ENCODE results near the gene LAMTOR1. TPM values are rescaled to one million over a fixed set of nuclear protein-coding genes. Genes with fewer than 3 reads are reported as not detected.

The LAMTOR1 gene
- total RNA-seq, 1 donor, result 99.0 TPM

DNA sequence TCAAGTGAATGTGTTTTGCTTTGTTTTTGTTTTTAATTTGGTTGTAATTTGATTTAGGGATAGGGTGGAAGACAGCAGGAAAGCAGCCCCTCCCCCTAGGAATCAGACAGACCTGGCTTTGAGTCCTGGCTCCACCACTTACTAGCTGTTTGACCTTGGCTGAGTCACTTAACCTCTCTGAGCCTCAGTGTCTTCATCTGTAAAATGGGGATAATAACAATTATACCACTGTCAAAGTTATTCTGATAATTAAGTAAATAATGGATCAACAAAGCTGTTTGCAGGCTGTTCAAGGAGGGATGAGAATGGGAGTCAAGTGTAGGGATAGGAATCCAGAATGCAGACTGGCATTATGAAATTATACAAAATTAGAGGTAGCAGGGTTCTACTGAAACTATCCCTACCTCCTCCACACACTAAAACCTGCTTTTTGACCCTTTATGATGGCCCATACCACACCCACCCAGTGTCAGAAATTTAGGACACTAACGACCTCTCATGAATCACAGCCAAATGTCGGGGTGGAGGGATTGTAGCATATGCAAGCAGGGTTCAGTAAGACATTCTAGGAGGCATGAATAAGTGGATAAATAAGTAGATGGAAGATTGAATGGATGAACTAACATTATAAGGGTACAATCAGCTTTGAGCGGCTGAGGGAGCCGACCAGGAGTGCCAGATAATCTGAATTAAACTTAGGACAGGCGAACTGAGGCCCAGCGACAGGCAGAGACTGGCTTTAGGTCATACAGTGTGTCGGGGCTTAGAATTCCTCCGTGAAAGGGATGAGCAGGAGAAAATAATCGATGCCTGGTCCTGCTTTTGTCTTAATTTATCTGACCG is 8.4 kb upstream of the LAMTOR1 start:
- TF ChIP-seq, protein P1, sequence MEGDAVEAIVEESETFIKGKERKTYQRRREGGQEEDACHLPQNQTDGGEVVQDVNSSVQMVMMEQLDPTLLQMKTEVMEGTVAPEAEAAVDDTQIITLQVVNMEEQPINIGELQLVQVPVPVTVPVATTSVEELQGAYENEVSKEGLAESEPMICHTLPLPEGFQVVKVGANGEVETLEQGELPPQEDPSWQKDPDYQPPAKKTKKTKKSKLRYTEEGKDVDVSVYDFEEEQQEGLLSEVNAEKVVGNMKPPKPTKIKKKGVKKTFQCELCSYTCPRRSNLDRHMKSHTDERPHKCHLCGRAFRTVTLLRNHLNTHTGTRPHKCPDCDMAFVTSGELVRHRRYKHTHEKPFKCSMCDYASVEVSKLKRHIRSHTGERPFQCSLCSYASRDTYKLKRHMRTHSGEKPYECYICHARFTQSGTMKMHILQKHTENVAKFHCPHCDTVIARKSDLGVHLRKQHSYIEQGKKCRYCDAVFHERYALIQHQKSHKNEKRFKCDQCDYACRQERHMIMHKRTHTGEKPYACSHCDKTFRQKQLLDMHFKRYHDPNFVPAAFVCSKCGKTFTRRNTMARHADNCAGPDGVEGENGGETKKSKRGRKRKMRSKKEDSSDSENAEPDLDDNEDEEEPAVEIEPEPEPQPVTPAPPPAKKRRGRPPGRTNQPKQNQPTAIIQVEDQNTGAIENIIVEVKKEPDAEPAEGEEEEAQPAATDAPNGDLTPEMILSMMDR (IDR thresholded peaks at IDR 0.05; ENCODE audit: insufficient read depth, low read length), result no peak
- no peak for DNase-seq (ENCODE audit: low read depth)
- peak overlapping the region; percentile 68 for H3K4me3 ChIP-seq (ENCODE audit: low read depth, low read length)

DNA sequence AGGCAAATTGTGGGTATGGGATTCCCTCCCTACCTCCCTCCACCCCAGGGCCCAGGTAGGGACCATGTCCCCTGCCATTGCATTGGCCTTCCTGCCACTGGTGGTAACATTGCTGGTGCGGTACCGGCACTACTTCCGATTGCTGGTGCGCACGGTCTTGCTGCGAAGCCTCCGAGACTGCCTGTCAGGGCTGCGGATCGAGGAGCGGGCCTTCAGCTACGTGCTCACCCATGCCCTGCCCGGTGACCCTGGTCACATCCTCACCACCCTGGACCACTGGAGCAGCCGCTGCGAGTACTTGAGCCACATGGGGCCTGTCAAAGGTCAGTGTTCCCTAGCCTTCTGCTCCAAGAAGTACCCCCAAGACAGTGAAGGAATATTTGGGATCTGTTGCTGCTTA is 2.8 kb upstream of the LAMTOR1 start, which contains the start of gene TOMT:
Gene TOMT, plus strand, starts transcription at position 37 of the 400 bp plus-strand sequence. Its CDS starts 28 bp downstream, at position 65.
- H3K4me3 ChIP-seq (ENCODE audit: low read depth, low read length), result no peak within 1 kb of the TSS
- no peak for DNase-seq (ENCODE audit: low read depth)
- TF ChIP-seq, protein P1 (IDR thresholded peaks at IDR 0.05; ENCODE audit: insufficient read depth, low read length), result no peak

DNA sequence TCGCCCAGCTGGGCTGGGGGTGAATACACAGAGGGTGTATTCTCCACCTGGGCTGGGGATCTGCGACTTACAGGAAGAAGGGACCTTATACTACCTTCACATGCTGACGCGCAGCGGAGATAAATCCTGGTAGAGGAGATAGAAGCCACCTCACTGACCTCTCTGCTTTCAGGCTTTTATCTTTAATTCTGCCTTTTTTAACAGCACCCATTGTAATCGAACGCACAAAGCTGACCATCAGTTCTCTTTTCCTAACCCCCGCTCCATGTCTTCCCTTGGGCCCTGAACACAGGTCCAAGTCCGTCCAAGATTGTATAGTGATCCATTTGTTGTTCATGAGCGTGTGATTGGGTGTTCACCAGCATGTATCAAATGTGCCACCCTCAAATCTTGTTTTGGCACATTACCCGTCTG is 664 bp upstream of the LAMTOR1 start:
- TF ChIP-seq, protein P1 (IDR thresholded peaks at IDR 0.05; ENCODE audit: insufficient read depth, low read length), result no peak
- peak overlapping the region; percentile 53 for H3K4me3 ChIP-seq (ENCODE audit: low read depth, low read length)
- no peak for DNase-seq (ENCODE audit: low read depth)

DNA sequence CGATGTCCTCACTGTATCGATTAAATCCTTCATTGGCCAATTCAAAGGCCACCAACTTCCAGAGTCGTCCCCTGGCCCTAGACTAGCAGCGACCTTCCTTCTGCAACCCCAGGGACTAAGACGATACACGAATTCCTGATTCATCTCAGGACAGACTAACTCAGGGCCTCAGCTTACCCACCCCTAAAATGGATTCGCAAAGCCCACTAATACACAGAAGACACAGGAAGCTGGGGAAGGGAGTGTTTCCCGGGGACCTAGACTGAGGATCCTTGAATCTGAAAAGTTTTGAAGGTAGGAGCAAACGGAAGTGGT is 509 bp downstream of the LAMTOR1 start:
- peak overlapping the region; percentile 79 for H3K4me3 ChIP-seq (ENCODE audit: low read depth, low read length)
- TF ChIP-seq, protein P1 (IDR thresholded peaks at IDR 0.05; ENCODE audit: insufficient read depth, low read length), result no peak
- DNase-seq (ENCODE audit: low read depth), result no peak

DNA sequence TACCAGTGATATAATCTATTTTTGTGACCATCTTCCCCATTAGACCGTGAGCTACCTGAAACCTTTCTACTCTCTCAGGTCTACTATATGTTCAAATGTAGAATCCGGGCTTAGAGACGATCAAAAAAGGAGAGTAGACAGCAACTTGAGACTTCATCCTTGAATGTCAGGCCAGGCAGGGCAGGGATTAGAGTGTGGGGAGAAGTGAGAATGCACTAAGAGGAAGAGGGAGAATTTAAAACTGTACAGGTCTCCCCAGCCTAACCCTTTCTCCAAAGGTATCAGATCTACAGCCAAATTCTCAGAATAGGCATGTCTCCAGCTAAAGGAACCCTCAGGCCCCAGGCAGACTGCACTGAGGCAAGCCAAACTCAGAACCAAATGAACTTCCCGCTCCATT is 935 bp downstream of the LAMTOR1 start:
- peak overlapping the region; percentile 79 for H3K4me3 ChIP-seq (ENCODE audit: low read depth, low read length)
- peak; percentile 16 for DNase-seq (ENCODE audit: low read depth)
- TF ChIP-seq, protein P1 (IDR thresholded peaks at IDR 0.05; ENCODE audit: insufficient read depth, low read length), result no peak

DNA sequence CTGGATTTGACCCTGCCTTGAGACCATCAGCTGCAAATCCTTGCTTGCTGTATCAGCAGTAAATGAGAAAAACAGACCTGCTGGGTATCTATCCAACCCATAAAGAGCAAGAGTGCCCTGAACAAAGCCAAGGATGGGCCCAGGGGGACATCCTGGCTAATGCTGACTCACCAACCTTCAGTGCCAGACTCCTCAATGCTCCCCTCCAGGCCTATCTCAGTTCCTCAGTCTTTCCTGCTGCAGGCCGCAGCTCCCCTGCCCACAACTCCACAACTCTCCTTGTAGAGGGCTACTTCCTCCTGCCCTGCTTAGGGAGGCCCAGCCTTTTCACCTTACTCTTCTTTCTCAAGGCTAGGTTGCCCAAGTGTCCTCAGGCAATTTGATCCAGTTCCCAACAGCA is 2.6 kb downstream of the LAMTOR1 start:
- TF ChIP-seq, protein P1 (IDR thresholded peaks at IDR 0.05; ENCODE audit: insufficient read depth, low read length), result no peak
- DNase-seq (ENCODE audit: low read depth), result peak; percentile 11

More for the DNA sequence above, 2.6 kb downstream of the LAMTOR1 start:
- H3K4me3 ChIP-seq (ENCODE audit: low read depth, low read length), result no peak overlapping the region

Data from fibroblast of the aortic adventitia (primary cell).